HepG2 (cell line): ENCODE measurements around the gene SETD1A. TPM values are rescaled to one million over a fixed set of nuclear protein-coding genes. Genes with fewer than 3 reads are reported as not detected.

Experiments
- AGO2 ChIP-seq: fragments of 200-400 bp; formaldehyde crosslinking; optimal IDR thresholded peaks from 2 replicates; pipeline ENCODE3; 2017; ENCODE audit warnings: mild to moderate bottlenecking, low read depth, low read length, moderate library complexity
- BCL6 ChIP-seq: IDR thresholded peaks from 2 replicates; pipeline ENCODE4 v1.6.1; 2016; ENCODE audit warnings: missing genetic modification reagents, missing compliant biosample characterization
- CCAR2 ChIP-seq: fragments of 200-400 bp; formaldehyde crosslinking; optimal IDR thresholded peaks from 2 replicates; pipeline ENCODE3; 2018; ENCODE audit warnings: low read depth, mild to moderate bottlenecking, low read length, moderate library complexity
- DR1 ChIP-seq: sonication (generic); formaldehyde crosslinking; IDR thresholded peaks from 2 replicates; pipeline ENCODE4 v1.8.0; 2021; ENCODE audit warnings: mild to moderate bottlenecking, missing genetic modification reagents, inconsistent platforms
- HOXA5 ChIP-seq: sonication (generic); formaldehyde crosslinking; IDR thresholded peaks from 2 replicates; pipeline ENCODE4 v1.4.0; 2020; ENCODE audit warnings: missing genetic modification reagents
- JUNB ChIP-seq: sonication (generic); formaldehyde crosslinking; IDR thresholded peaks from 2 replicates; pipeline ENCODE4 v1.8.0; 2022; ENCODE audit warnings: missing genetic modification reagents, mild to moderate bottlenecking, borderline replicate concordance
- MAFF ChIP-seq: IDR thresholded peaks from 2 replicates; pipeline ENCODE4 v1.6.1; 2011; ENCODE audit warnings: low read depth, low read length, improper control_type of control experiment
- PAX8 ChIP-seq: sonication (generic); formaldehyde crosslinking; IDR thresholded peaks from 2 replicates; pipeline ENCODE4 v1.8.0; 2022; ENCODE audit warnings: mild to moderate bottlenecking, missing genetic modification reagents, borderline replicate concordance
- PBX3 ChIP-seq: sonication (generic); formaldehyde crosslinking; IDR thresholded peaks from 2 replicates; pipeline ENCODE4 v1.8.1; 2023; ENCODE audit warnings: missing genetic modification reagents, inconsistent platforms, borderline replicate concordance
- POLR2G ChIP-seq: fragments of 200-400 bp; formaldehyde crosslinking; IDR thresholded peaks from 2 replicates; pipeline ENCODE4 v1.6.1; 2018; ENCODE audit warnings: mild to moderate bottlenecking, low read depth, low read length, moderate library complexity
- RCOR2 ChIP-seq: IDR thresholded peaks from 2 replicates; pipeline ENCODE4 v1.6.1; 2016; ENCODE audit warnings: missing biosample characterization, missing genetic modification reagents
- TBX2 ChIP-seq: sonication (generic); formaldehyde crosslinking; IDR thresholded peaks from 2 replicates; pipeline ENCODE4 v1.5.0; 2020; ENCODE audit warnings: missing genetic modification reagents, mild to moderate bottlenecking, borderline replicate concordance
- ZBTB21 ChIP-seq: sonication (generic); formaldehyde crosslinking; IDR thresholded peaks from 2 replicates; pipeline ENCODE4 v1.4.0; 2020; ENCODE audit warnings: missing genetic modification reagents
- ZBTB26 ChIP-seq: IDR thresholded peaks from 2 replicates; pipeline ENCODE4 v1.6.1; 2016; ENCODE audit warnings: missing compliant biosample characterization, missing genetic modification reagents, borderline replicate concordance
- ZNF350 ChIP-seq: sonication (generic); formaldehyde crosslinking; IDR thresholded peaks from 2 replicates; pipeline ENCODE4 v1.4.0; 2020; ENCODE audit warnings: mild to moderate bottlenecking, low read depth, missing genetic modification reagents, borderline replicate concordance
- ZNF790 ChIP-seq: sonication (generic); formaldehyde crosslinking; IDR thresholded peaks from 2 replicates; pipeline ENCODE4 v1.8.0; 2022; ENCODE audit warnings: missing genetic modification reagents, mild to moderate bottlenecking, borderline replicate concordance
- polyA plus RNA-seq, 8 experiments: library from polyadenylated mRNA; depleted of rRNA in 3 of 8; stranded (reverse) in 7 of 8; unstranded in 1 of 8; fragments of >200 nt; fragmentation: Illumina TruSeq in 4 of 8; extraction: Trizol in 4 of 8; gene quantifications; 2 replicates each; pipeline versions ENCODE4 v1.2.1 to v1.2.3, GENCODE V29; 2011 to 2016; ENCODE audit warnings: low read depth in 4 of 8, missing spikeins in 1 of 8, mixed read lengths in 1 of 8; ENCODE audit not compliant: insufficient read depth in 1 of 8
- total RNA-seq, 5 experiments: library from RNA; depleted of rRNA; stranded (reverse); fragments of >200 nt; fragmentation: Illumina TruSeq; extraction: Trizol; gene quantifications; 2 replicates each; pipeline ENCODE4 v1.2.3, GENCODE V29; 2016; ENCODE audit warnings: low read depth in 1 of 5
- TF ChIP-seq, protein P1 (sequence below): sonication (generic); formaldehyde crosslinking; conservative IDR thresholded peaks from 2 replicates; pipeline ENCODE4 v1.8.0; 2022; ENCODE audit warnings: mild to moderate bottlenecking, moderate library complexity, missing genetic modification reagents
- TF ChIP-seq, protein P2 (sequence below): sonication (generic); IDR thresholded peaks from 2 replicates; pipeline ENCODE4 v1.6.1; 2016; ENCODE audit warnings: low read depth, borderline replicate concordance
- TF ChIP-seq, protein P3 (sequence below): sonication (generic); formaldehyde crosslinking; IDR thresholded peaks from 2 replicates; pipeline ENCODE4 v1.4.0; 2020; ENCODE audit warnings: missing genetic modification reagents, low read depth, mild to moderate bottlenecking, borderline replicate concordance
- TF ChIP-seq, protein P4 (sequence below): sonication (generic); formaldehyde crosslinking; IDR thresholded peaks from 2 replicates; pipeline ENCODE4 v1.5.0; 2020; ENCODE audit warnings: mild to moderate bottlenecking, missing genetic modification reagents

The SETD1A gene
- total and polyA plus RNA-seq, 2 of the 13 experiments (the other 11 are each of a cell fraction or from before 2014, with no cell fraction given): 3.8 to 5.6 TPM

DNA sequence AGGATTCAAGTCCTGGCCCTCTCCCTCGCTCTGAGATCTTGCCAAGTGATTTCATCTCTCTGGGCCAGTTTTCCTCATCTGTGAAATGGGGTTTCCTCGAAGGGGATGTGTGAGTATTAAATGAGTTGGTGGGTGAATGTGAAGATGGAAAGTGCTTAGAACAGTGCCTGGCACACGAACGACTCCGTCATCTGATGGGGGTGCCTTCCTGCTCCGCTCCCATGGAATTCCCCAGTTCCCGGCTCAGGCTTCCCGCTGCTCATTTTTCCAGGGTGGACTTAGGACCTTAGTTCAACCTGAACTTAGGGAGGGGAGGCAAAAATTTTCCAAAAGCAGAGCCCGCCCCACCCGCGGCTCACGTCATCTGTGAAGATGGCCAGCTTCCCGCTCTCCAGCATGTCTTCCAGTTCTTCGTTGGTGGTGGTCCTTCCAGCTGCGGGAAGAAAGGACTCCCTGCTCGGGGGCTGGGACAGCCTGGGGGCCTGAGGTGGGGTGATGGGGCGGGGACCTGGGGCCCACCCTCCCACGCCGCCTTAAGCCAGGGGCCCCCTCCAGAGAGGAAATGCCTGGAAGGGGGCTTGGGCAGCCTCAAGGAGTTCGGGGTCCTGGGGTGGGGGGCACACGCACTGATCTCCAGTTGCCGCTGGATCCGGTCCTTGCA, 38.9 kb downstream of the SETD1A start (continued):
- TF ChIP-seq, protein P1, sequence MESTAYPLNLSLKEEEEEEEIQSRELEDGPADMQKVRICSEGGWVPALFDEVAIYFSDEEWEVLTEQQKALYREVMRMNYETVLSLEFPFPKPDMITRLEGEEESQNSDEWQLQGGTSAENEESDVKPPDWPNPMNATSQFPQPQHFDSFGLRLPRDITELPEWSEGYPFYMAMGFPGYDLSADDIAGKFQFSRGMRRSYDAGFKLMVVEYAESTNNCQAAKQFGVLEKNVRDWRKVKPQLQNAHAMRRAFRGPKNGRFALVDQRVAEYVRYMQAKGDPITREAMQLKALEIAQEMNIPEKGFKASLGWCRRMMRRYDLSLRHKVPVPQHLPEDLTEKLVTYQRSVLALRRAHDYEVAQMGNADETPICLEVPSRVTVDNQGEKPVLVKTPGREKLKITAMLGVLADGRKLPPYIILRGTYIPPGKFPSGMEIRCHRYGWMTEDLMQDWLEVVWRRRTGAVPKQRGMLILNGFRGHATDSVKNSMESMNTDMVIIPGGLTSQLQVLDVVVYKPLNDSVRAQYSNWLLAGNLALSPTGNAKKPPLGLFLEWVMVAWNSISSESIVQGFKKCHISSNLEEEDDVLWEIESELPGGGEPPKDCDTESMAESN (CRISPR knock-in tag): 0 out of 2 replicates have a peak, but pooled peaks have one; percentile 11
- TF ChIP-seq RCOR2 (CRISPR knock-in tag): peak; percentile 90
- no peak for TF ChIP-seq PAX8 (CRISPR knock-in tag)
- peak; percentile 55 for TF ChIP-seq CCAR2
- TF ChIP-seq JUNB (CRISPR knock-in tag): 0 out of 2 replicates have a peak, but pooled peaks have one; percentile 18
- TF ChIP-seq DR1 (CRISPR knock-in tag): no peak
- TF ChIP-seq HOXA5: peak; percentile 15; the same call in 1 of the 2 replicates
- TF ChIP-seq ZBTB21 (CRISPR knock-in tag): peak; percentile 59; the same call in 1 of the 2 replicates
- TF ChIP-seq TBX2 (CRISPR knock-in tag): peak; percentile 66
- TF ChIP-seq ZNF350 (CRISPR knock-in tag): peak; percentile 28; the same call in 1 of the 2 replicates
- TF ChIP-seq, protein P2, sequence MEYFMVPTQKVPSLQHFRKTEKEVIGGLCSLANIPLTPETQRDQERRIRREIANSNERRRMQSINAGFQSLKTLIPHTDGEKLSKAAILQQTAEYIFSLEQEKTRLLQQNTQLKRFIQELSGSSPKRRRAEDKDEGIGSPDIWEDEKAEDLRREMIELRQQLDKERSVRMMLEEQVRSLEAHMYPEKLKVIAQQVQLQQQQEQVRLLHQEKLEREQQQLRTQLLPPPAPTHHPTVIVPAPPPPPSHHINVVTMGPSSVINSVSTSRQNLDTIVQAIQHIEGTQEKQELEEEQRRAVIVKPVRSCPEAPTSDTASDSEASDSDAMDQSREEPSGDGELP: peak; percentile 62; the same call in 1 of the 2 replicates
- TF ChIP-seq PBX3 (CRISPR knock-in tag): 0 out of 2 replicates have a peak, but pooled peaks have one; percentile 36
- peak; percentile 42; the same call in 1 of the 2 replicates for TF ChIP-seq BCL6
- TF ChIP-seq, protein P3, sequence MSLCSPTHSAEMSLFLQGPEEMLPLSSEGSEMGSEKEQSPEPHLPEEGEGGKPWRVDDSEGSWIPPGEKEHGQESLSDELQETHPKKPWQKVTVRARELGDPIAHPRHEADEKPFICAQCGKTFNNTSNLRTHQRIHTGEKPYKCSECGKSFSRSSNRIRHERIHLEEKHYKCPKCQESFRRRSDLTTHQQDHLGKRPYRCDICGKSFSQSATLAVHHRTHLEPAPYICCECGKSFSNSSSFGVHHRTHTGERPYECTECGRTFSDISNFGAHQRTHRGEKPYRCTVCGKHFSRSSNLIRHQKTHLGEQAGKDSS: 0 out of 2 replicates have a peak, but pooled peaks have one; percentile 23
- no peak; the same call in 1 of the 2 replicates for TF ChIP-seq ZNF790 (CRISPR knock-in tag)
- no peak for TF ChIP-seq MAFF
- no peak; the same call in 1 of the 2 replicates for TF ChIP-seq ZBTB26 (CRISPR knock-in tag)
- TF ChIP-seq POLR2G: peak; percentile 82
- no peak for TF ChIP-seq AGO2
- TF ChIP-seq, protein P4, sequence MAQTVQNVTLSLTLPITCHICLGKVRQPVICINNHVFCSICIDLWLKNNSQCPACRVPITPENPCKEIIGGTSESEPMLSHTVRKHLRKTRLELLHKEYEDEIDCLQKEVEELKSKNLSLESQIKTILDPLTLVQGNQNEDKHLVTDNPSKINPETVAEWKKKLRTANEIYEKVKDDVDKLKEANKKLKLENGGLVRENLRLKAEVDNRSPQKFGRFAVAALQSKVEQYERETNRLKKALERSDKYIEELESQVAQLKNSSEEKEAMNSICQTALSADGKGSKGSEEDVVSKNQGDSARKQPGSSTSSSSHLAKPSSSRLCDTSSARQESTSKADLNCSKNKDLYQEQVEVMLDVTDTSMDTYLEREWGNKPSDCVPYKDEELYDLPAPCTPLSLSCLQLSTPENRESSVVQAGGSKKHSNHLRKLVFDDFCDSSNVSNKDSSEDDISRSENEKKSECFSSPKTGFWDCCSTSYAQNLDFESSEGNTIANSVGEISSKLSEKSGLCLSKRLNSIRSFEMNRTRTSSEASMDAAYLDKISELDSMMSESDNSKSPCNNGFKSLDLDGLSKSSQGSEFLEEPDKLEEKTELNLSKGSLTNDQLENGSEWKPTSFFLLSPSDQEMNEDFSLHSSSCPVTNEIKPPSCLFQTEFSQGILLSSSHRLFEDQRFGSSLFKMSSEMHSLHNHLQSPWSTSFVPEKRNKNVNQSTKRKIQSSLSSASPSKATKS: no peak
